COLO668 (cell line): ENCODE results near the gene SFN.
"Not testable (repeated sequence)": the region's sequence is repeated elsewhere in the genome, so short reads cannot be mapped to it uniquely, and the experiment has no call there.

ENCODE experiments used
- DNase-seq: peaks from one replicate; lab custom pipeline; 2025; ENCODE audit not compliant: unreplicated experiment; lab: John Stamatoyannopoulos, UW

Gene SFN

GRCh38 chr1:26838474-26839338 is 24.2 kb upstream of the SFN start:
- DNase-seq, result no peak

- DNase-seq, result no peak
Observed at GRCh38 chr1:26839339-26839722, 23.6 kb upstream of the SFN start.

GRCh38 chr1:26839779-26840178 is 23.2 kb upstream of the SFN start:
- DNase-seq, result no peak

- no peak for DNase-seq
Observed at GRCh38 chr1:26844424-26845196, 18.3 kb upstream of the SFN start.

- not testable (repeated sequence) for DNase-seq
Observed at GRCh38 chr1:26847826-26848225, 15.1 kb upstream of the SFN start.

- no peak for DNase-seq
Observed at GRCh38 chr1:26848499-26848898, 14.4 kb upstream of the SFN start.

GRCh38 chr1:26848941-26849774 is 13.8 kb upstream of the SFN start:
- peak; percentile 46 for DNase-seq

GRCh38 chr1:26851106-26851684 is 11.8 kb upstream of the SFN start:
- DNase-seq, result no peak

GRCh38 chr1:26852701-26853100 is 10.2 kb upstream of the SFN start:
- no peak for DNase-seq

- DNase-seq, result peak; percentile 94
Observed at GRCh38 chr1:26853156-26853555, 9.8 kb upstream of the SFN start.

- DNase-seq, result no peak
Observed at GRCh38 chr1:26853600-26853999, 9.3 kb upstream of the SFN start.

- no peak for DNase-seq
Observed at GRCh38 chr1:26854906-26855305, 8.0 kb upstream of the SFN start.

- no peak for DNase-seq
Observed at GRCh38 chr1:26855636-26856035, 7.3 kb upstream of the SFN start.

- DNase-seq, result no peak
Observed at GRCh38 chr1:26856181-26856580, 6.8 kb upstream of the SFN start.

- no peak for DNase-seq
Observed at GRCh38 chr1:26856604-26857469, 6.1 kb upstream of the SFN start.

GRCh38 chr1:26857473-26858060 is 5.4 kb upstream of the SFN start:
- DNase-seq, result no peak

- no peak for DNase-seq
Observed at GRCh38 chr1:26858160-26858559, 4.8 kb upstream of the SFN start.

GRCh38 chr1:26858891-26859640 is 3.9 kb upstream of the SFN start:
- DNase-seq, result no peak

GRCh38 chr1:26861286-26861701 is 1.7 kb upstream of the SFN start:
- no peak for DNase-seq
